Lower leg skin (tissue), 4 donors: Measurements from ENCODE around the gene PTGES3L. TPM values are rescaled to one million over a fixed set of nuclear protein-coding genes. Genes with fewer than 3 reads are reported as not detected.

Source experiments
- DNase-seq, 2 donors: peaks; one replicate each; pipeline ENCODE4 v3.0.0-alpha.2; 2019; ENCODE audit warnings: low spot score in 2 of 2
- H3K4me3 ChIP-seq: fragments of 200-600 bp; sonication (generic); 2 replicates; pipeline ENCODE4 v1.5.1; 2017; ENCODE audit warnings: mild to moderate bottlenecking, low read depth; ENCODE audit not compliant: poor library complexity, severe bottlenecking
- POLR2A ChIP-seq, 2 donors: fragments of 450-650 bp; IDR thresholded peaks; one replicate each; pipeline ENCODE4 v1.6.1; 2016 to 2017; ENCODE audit warnings: antibody characterized with exemption in 2 of 2, mild to moderate bottlenecking in 1 of 2, moderate library complexity in 1 of 2
- WGBS, 2 donors: methylation state at CpG; one replicate each; pipeline ENCODE4 v1.1.5; 2018; 5-methylcytosine and 5-hydroxymethylcytosine counted together
- intact Hi-C: fragments of 100-400 bp; cut with DNase I; formaldehyde crosslinking; loops from one replicate; pipeline ENCODE4 v1.15.0; 2023; ENCODE audit warnings: low total_unique reads
- total RNA-seq, 4 donors: library from RNA; depleted of rRNA; stranded (reverse); fragments of >200 nt; gene quantifications; one replicate each; pipeline ENCODE4 v1.1.0, GENCODE V29; 2016
- TF ChIP-seq, protein P1 (sequence below), 3 donors: fragments of 450-650 bp; IDR thresholded peaks; one replicate each; pipeline ENCODE4 v1.5.1; 2016; ENCODE audit warnings: antibody characterized with exemption in 3 of 3, mild to moderate bottlenecking in 3 of 3, moderate library complexity in 2 of 3

The PTGES3L gene
- total RNA-seq, 4 donors from 2014 or later: 0.19 to 1.8 TPM; not detected in 2

GRCh38 chr17:43020030-43020621 lies 40.2 kb upstream of the PTGES3L start:
- intact Hi-C loops: loop anchor here (10.0 kb wide), 1 partner anchor 295 kb away; no protein-coding TSS in a partner anchor
- no peak overlapping the region for H3K4me3 ChIP-seq
- DNase-seq: no peak
- 51 to 62% methylated on average over 6 of the region's 6 CpGs for WGBS, 2 donors
- TF ChIP-seq, protein P1, sequence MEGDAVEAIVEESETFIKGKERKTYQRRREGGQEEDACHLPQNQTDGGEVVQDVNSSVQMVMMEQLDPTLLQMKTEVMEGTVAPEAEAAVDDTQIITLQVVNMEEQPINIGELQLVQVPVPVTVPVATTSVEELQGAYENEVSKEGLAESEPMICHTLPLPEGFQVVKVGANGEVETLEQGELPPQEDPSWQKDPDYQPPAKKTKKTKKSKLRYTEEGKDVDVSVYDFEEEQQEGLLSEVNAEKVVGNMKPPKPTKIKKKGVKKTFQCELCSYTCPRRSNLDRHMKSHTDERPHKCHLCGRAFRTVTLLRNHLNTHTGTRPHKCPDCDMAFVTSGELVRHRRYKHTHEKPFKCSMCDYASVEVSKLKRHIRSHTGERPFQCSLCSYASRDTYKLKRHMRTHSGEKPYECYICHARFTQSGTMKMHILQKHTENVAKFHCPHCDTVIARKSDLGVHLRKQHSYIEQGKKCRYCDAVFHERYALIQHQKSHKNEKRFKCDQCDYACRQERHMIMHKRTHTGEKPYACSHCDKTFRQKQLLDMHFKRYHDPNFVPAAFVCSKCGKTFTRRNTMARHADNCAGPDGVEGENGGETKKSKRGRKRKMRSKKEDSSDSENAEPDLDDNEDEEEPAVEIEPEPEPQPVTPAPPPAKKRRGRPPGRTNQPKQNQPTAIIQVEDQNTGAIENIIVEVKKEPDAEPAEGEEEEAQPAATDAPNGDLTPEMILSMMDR (IDR thresholded peaks at IDR 0.05): no peak
- no peak for TF ChIP-seq POLR2A (IDR thresholded peaks at IDR 0.05)

GRCh38 chr17:43019418-43019817 lies 39.5 kb upstream of the PTGES3L start:
- no peak for DNase-seq
- 21 to 28% methylated on average over 7 of the region's 7 CpGs for WGBS, 2 donors
- no peak overlapping the region for H3K4me3 ChIP-seq
- intact Hi-C loops: no loop called here
- TF ChIP-seq, protein P1 (IDR thresholded peaks at IDR 0.05): no peak
- no peak for TF ChIP-seq POLR2A (IDR thresholded peaks at IDR 0.05)

DNA sequence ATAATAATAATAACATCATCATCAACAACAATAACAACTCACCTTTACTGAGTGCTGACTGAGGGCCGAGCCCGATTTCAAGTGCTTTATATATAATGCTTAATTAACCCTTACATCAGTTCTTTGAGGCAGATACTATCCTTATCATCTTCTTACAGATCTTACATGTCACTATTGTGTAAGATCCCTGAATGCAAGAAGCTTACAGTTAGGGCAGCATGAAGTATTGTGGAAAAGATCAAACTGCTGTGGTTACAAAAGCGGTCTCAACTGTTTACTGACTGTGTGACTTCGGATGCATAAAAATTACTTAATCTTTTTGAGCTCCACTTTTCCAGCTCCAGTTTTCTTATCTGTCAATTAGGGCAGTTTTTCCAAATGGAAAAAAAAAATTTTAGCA lies 39.1 kb upstream of the PTGES3L start:
- intact Hi-C loops: no loop called here
- WGBS, 2 donors: 39 to 41% methylated on average over 4 of the region's 4 CpGs
- no peak for TF ChIP-seq POLR2A (IDR thresholded peaks at IDR 0.05)
- TF ChIP-seq, protein P1 (IDR thresholded peaks at IDR 0.05): no peak

GRCh38 chr17:43018008-43018853 lies 38.4 kb upstream of the PTGES3L start:
- intact Hi-C loops: no loop called here
- TF ChIP-seq POLR2A (IDR thresholded peaks at IDR 0.05): no peak
- TF ChIP-seq, protein P1 (IDR thresholded peaks at IDR 0.05): no peak
- H3K4me3 ChIP-seq: no peak overlapping the region
- DNase-seq: no peak
- 72 to 73% methylated on average over 19 of the region's 19 CpGs for WGBS, 2 donors

More for the DNA sequence above, 39.1 kb upstream of the PTGES3L start:
- no peak overlapping the region for H3K4me3 ChIP-seq
- no peak for DNase-seq

- TF ChIP-seq, protein P1 (IDR thresholded peaks at IDR 0.05): no peak
- TF ChIP-seq POLR2A (IDR thresholded peaks at IDR 0.05): no peak
- intact Hi-C loops: no loop called here
- H3K4me3 ChIP-seq: no peak overlapping the region
- no peak for DNase-seq
- 90 to 91% methylated on average over 4 to 6 of the region's 7 CpGs for WGBS, 2 donors
These were observed 36.3 kb upstream of the PTGES3L start for GRCh38 chr17:43016216-43016615.
